LHCN-M2 (cell line): ENCODE results near the gene MAOA. TPM values are rescaled to one million over a fixed set of nuclear protein-coding genes. Genes with fewer than 3 reads are reported as not detected.
A peak's percentile ranks its signal among the peaks of the same experiment; 100 is the strongest.
"Not testable (repeated sequence)": the region's sequence is repeated elsewhere in the genome, so short reads cannot be mapped to it uniquely, and the experiment has no call there.

ENCODE experiments used
- DNase-seq: peaks from one replicate; pipeline ENCODE4 v3.0.0-alpha.2; 2012; ENCODE audit warnings: low read depth
- total RNA-seq: library from RNA; depleted of rRNA; stranded (reverse); fragments of >200 nt; gene quantifications from 2 replicates; pipeline ENCODE4 v1.2.3, GENCODE V29; 2014

MAOA gene
- total RNA-seq, 1 experiment from 2014 or later = 5.0 TPM

GRCh38 chrX:43717161-43717560 is 61.1 kb downstream of the MAOA start:
- no peak for DNase-seq

GRCh38 chrX:43718081-43718480 is 62.0 kb downstream of the MAOA start:
- DNase-seq = no peak

GRCh38 chrX:43718546-43718945 is 62.4 kb downstream of the MAOA start:
- no peak for DNase-seq

GRCh38 chrX:43718956-43719355 is 62.9 kb downstream of the MAOA start:
- no peak for DNase-seq

GRCh38 chrX:43720082-43720481 is 64.0 kb downstream of the MAOA start:
- no peak for DNase-seq

GRCh38 chrX:43720961-43721360 is 64.9 kb downstream of the MAOA start:
- no peak for DNase-seq

GRCh38 chrX:43725227-43725626 is 69.1 kb downstream of the MAOA start:
- DNase-seq = not testable (repeated sequence)

- DNase-seq = not testable (repeated sequence)
These were observed 71.2 kb downstream of the MAOA start for GRCh38 chrX:43727254-43727653.

GRCh38 chrX:43728002-43728401 is 71.9 kb downstream of the MAOA start:
- DNase-seq = no peak

- DNase-seq = no peak
These were observed 72.9 kb downstream of the MAOA start for GRCh38 chrX:43728966-43729365.

GRCh38 chrX:43731086-43731485 is 75.0 kb downstream of the MAOA start:
- DNase-seq = no peak

GRCh38 chrX:43733699-43734098 is 77.6 kb downstream of the MAOA start:
- DNase-seq = no peak

GRCh38 chrX:43734444-43734843 is 78.3 kb downstream of the MAOA start:
- no peak for DNase-seq

- no peak for DNase-seq
These were observed 79.4 kb downstream of the MAOA start for GRCh38 chrX:43735534-43735933.

GRCh38 chrX:43735957-43736356 is 79.9 kb downstream of the MAOA start:
- no peak for DNase-seq

- peak; percentile 46 for DNase-seq
These were observed 85.9 kb downstream of the MAOA start for GRCh38 chrX:43741843-43742573.

- no peak for DNase-seq
These were observed 87.2 kb downstream of the MAOA start for GRCh38 chrX:43743100-43743822.

- DNase-seq = no peak
These were observed 88.2 kb downstream of the MAOA start for GRCh38 chrX:43744284-43744683.

GRCh38 chrX:43745938-43746721 is 90.0 kb downstream of the MAOA start:
- DNase-seq = no peak

GRCh38 chrX:43747476-43747875 is 91.4 kb downstream of the MAOA start:
- no peak for DNase-seq

GRCh38 chrX:43750248-43750676 is 94.2 kb downstream of the MAOA start:
- peak; percentile 55 for DNase-seq

GRCh38 chrX:43753637-43754036 is 97.5 kb downstream of the MAOA start:
- DNase-seq = peak; percentile 27
